Keratinocyte (primary cell): ENCODE data around the gene CASZ1. TPM values are rescaled to one million over a fixed set of nuclear protein-coding genes. Genes with fewer than 3 reads are reported as not detected.

ENCODE experiments used
- DNase-seq: peaks from one replicate; pipeline ENCODE4 v3.0.0-alpha.2; 2011; ENCODE audit warnings: low read depth, missing footprints, low spot score
- FAIRE-seq: peaks from 2 replicates; lab custom pipeline; 2011; peaks lifted over from hg19 to GRCh38; lab: Jason Lieb, UNC
- H2AFZ ChIP-seq: 2 replicates; pipeline ENCODE4 v1.6.0; 2012; ENCODE audit warnings: low read length, control low read depth, inconsistent platforms; ENCODE audit not compliant: control insufficient read depth
- H3K27ac ChIP-seq: 2 replicates; pipeline ENCODE4 v1.5.1; 2011; ENCODE audit warnings: low read length; ENCODE audit not compliant: control insufficient read depth, insufficient read depth
- H3K27me3 ChIP-seq: 3 replicates; pipeline ENCODE4 v1.6.0; 2011; ENCODE audit warnings: low read length; ENCODE audit not compliant: control insufficient read depth, insufficient read depth; ENCODE audit errors: extremely low read depth
- H3K36me3 ChIP-seq, 2 experiments: 2 replicates in 1 of 2; 3 replicates in 1 of 2; pipeline ENCODE4 v1.5.1; 2011; ENCODE audit warnings: low read length in 2 of 2, mild to moderate bottlenecking in 1 of 2; ENCODE audit not compliant: control insufficient read depth in 2 of 2, insufficient read depth in 2 of 2; ENCODE audit errors: extremely low read depth in 1 of 2
- H3K4me1 ChIP-seq: 3 replicates; pipeline ENCODE4 v1.5.1; 2011; ENCODE audit warnings: low read length; ENCODE audit not compliant: control insufficient read depth, insufficient read depth; ENCODE audit errors: extremely low read depth
- H3K4me2 ChIP-seq: 3 replicates; pipeline ENCODE4 v1.6.0; 2011; ENCODE audit warnings: low read depth, low read length; ENCODE audit not compliant: control insufficient read depth, insufficient read depth; ENCODE audit errors: extremely low read depth
- H3K4me3 ChIP-seq, 3 experiments: fragments of 200-600 bp in 1 of 3; sonication (generic) in 1 of 3; 2 replicates in 2 of 3; 3 replicates in 1 of 3; pipeline ENCODE4 v1.5.1; 2011 to 2016; ENCODE audit warnings: low read length in 3 of 3, mild to moderate bottlenecking in 3 of 3, control low read depth in 2 of 3, inconsistent platforms in 1 of 3, low read depth in 1 of 3, mixed read lengths in 1 of 3, mixed run types in 1 of 3, moderate library complexity in 1 of 3; ENCODE audit not compliant: control insufficient read depth in 2 of 3, insufficient read depth in 2 of 3; ENCODE audit errors: extremely low read depth in 1 of 3
- H3K79me2 ChIP-seq: 2 replicates; pipeline ENCODE4 v1.6.0; 2012; ENCODE audit warnings: low read length; ENCODE audit not compliant: control insufficient read depth, insufficient read depth
- H3K9ac ChIP-seq: 3 replicates; pipeline ENCODE4 v1.6.0; 2011; ENCODE audit warnings: low read length; ENCODE audit not compliant: control insufficient read depth, insufficient read depth; ENCODE audit errors: extremely low read depth
- H3K9me1 ChIP-seq: 3 replicates; pipeline ENCODE4 v1.6.0; 2011; ENCODE audit warnings: low read length; ENCODE audit not compliant: control insufficient read depth, insufficient read depth; ENCODE audit errors: extremely low read depth
- H3K9me3 ChIP-seq: 2 replicates; pipeline ENCODE4 v1.5.1; 2012; ENCODE audit warnings: low read depth, low read length; ENCODE audit not compliant: control insufficient read depth
- H4K20me1 ChIP-seq: 3 replicates; pipeline ENCODE4 v1.6.0; 2011; ENCODE audit warnings: low read length; ENCODE audit not compliant: control insufficient read depth, insufficient read depth; ENCODE audit errors: extremely low read depth
- CTCF ChIP-seq, 3 experiments: IDR thresholded peaks in 1 of 3; conservative IDR thresholded peaks in 1 of 3; optimal IDR thresholded peaks in 1 of 3; 2 replicates in 2 of 3; 3 replicates in 1 of 3; pipeline versions ENCODE3 to v1.5.1; 2011; ENCODE audit warnings: low read length in 3 of 3, mild to moderate bottlenecking in 3 of 3, moderate library complexity in 2 of 3, control low read depth in 1 of 3, inconsistent platforms in 1 of 3; ENCODE audit not compliant: insufficient read depth in 2 of 3; ENCODE audit errors: extremely low read depth in 1 of 3
- EZH2 ChIP-seq: IDR thresholded peaks from one replicate; pipeline ENCODE4 v1.6.1; 2012; ENCODE audit warnings: inconsistent platforms, mild to moderate bottlenecking, low read length, moderate library complexity
- dilution Hi-C: fragments of 300-500 bp; cut with MboI; formaldehyde crosslinking; loops from one replicate; pipeline ENCODE4 v1.7.0; 2020; ENCODE audit warnings: low sequenced_read_pairs; ENCODE audit not compliant: extremely low pct_ligation_motif_present
- polyA plus RNA-seq, 5 experiments: library from polyadenylated mRNA; depleted of rRNA in 3 of 5; stranded (reverse) in 3 of 5; stranded (forward) in 1 of 5; unstranded in 1 of 5; fragments of >200 nt; gene quantifications; 1 replicate in 1 of 5; 2 replicates in 3 of 5; 3 replicates in 1 of 5; pipeline versions ENCODE4 v1.2.1 to v1.2.3, GENCODE V29; 2011 to 2012; ENCODE audit warnings: missing spikeins in 2 of 5, low read depth in 1 of 5, low replicate concordance in 1 of 5

Gene CASZ1
- polyA plus RNA-seq, 1 donor (not counting 4 experiments of a cell fraction or from before 2014, with no cell fraction given): 2.8 TPM

GRCh38 chr1:10665226-10665625 is 131.2 kb downstream of the CASZ1 start:
- FAIRE-seq: no peak

DNA sequence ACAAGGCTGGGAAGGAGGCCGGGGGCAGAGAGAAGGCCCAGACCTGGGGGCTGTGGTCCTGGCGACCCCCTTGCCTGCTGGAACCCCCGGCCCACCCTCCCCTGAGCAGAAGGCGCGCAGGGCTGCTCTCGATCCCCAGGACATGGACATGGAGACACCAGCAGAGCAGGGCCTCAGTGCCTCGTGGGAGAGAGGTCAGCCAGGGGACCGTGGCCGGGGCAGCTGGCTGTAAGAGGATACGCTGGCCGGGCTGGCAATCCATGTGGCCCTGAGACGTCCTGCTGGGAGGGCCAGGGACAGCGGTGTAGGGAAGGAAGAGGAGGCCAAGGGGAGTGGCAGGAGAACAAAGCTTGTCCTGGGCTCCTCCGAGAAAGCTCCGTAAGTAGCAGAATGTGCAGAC is 132.2 kb downstream of the CASZ1 start:
- FAIRE-seq (no peak), DNase-seq (no peak)
- dilution Hi-C loops: no loop called here
- peaks cover 0 to 16% of the 10 kb centered on the region in 2 experiments for H3K36me3 ChIP-seq
- no peak overlapping the region for H3K27ac ChIP-seq
- H3K79me2 ChIP-seq: no peaks in the 10 kb centered on the region
- H3K4me1 ChIP-seq: no peaks in the 10 kb centered on the region
- H3K4me3 ChIP-seq: no peak overlapping the region
- H3K4me2 ChIP-seq: no peak overlapping the region
- no peak overlapping the region for H3K9ac ChIP-seq
- H3K9me1 ChIP-seq: no peaks in the 10 kb centered on the region
- H3K27me3 ChIP-seq: no peaks in the 10 kb centered on the region
- no peaks in the 10 kb centered on the region for H3K9me3 ChIP-seq
- TF ChIP-seq CTCF (optimal IDR thresholded peaks at IDR 0.05 in 1 of 3, IDR thresholded peaks at IDR 0.05 in 1 of 3, conservative IDR thresholded peaks at IDR 0.05 in 1 of 3; ENCODE audit: extremely low read depth in 1 of 3, insufficient read depth in 2 of 3, low read length in 3 of 3): no peak
- TF ChIP-seq EZH2: no peak
- no peak overlapping the region for H2AFZ ChIP-seq
- H4K20me1 ChIP-seq: no peaks in the 10 kb centered on the region

More at GRCh38 chr1:10665226-10665625, 131.2 kb downstream of the CASZ1 start:
- Histone ChIP-seq H3K9me3 (no peaks in the 10 kb centered on the region), H3K4me1 (no peaks in the 10 kb centered on the region), H3K79me2 (no peaks in the 10 kb centered on the region), H3K9me1 (no peaks in the 10 kb centered on the region), H4K20me1 (no peaks in the 10 kb centered on the region), H3K27ac (no peak overlapping the region), H2AFZ (no peak overlapping the region), H3K36me3 (peaks cover 0 to 16% of the 10 kb centered on the region in 2 experiments), H3K9ac (no peak overlapping the region), H3K4me2 (no peak overlapping the region), H3K4me3 (no peak overlapping the region), H3K27me3 (no peaks in the 10 kb centered on the region)
- DNase-seq: no peak
- no peak for TF ChIP-seq CTCF (optimal IDR thresholded peaks at IDR 0.05 in 1 of 3, IDR thresholded peaks at IDR 0.05 in 1 of 3, conservative IDR thresholded peaks at IDR 0.05 in 1 of 3; ENCODE audit: extremely low read depth in 1 of 3, insufficient read depth in 2 of 3, low read length in 3 of 3)
- no peak for TF ChIP-seq EZH2
- dilution Hi-C loops: no loop called here
